HL-60 (cell line): ENCODE measurements around the gene MYL10.

ENCODE experiments used
- DNase-seq, 2 experiments: peaks; one replicate each; pipeline ENCODE4 v3.0.0-alpha.2; 2010 to 2020; ENCODE audit warnings: low read depth in 1 of 2, low spot score in 1 of 2
- H3K27ac ChIP-seq: fragments of 250-450 bp; sonication (Bioruptor Pico); replicated peaks from 2 replicates; pipeline ENCODE4 v1.5.1; 2020; ENCODE audit warnings: mild to moderate bottlenecking, moderate library complexity
- H3K27me3 ChIP-seq: fragments of 250-450 bp; sonication (Bioruptor Pico); 2 replicates; pipeline ENCODE4 v1.5.1; 2021; ENCODE audit warnings: mild to moderate bottlenecking, moderate library complexity; ENCODE audit not compliant: insufficient read depth, poor library complexity, severe bottlenecking
- H3K4me3 ChIP-seq: replicated peaks from 2 replicates; pipeline ENCODE4 v1.5.1; 2011; ENCODE audit warnings: mild to moderate bottlenecking, control low read depth, low read length; ENCODE audit not compliant: insufficient read depth
- CTCF ChIP-seq: IDR thresholded peaks from one replicate; pipeline ENCODE4 v1.5.1; 2011; ENCODE audit warnings: low read length, control low read depth, inconsistent platforms; ENCODE audit not compliant: insufficient read depth
- GABPA ChIP-seq: IDR thresholded peaks from 2 replicates; pipeline ENCODE4 v1.6.1; 2012; ENCODE audit warnings: low read depth
- POLR2AphosphoS5 ChIP-seq: IDR thresholded peaks from 2 replicates; pipeline ENCODE4 v1.6.1; 2012; ENCODE audit warnings: low read depth
- SPI1 ChIP-seq: IDR thresholded peaks from 2 replicates; pipeline ENCODE4 v1.6.1; 2012; ENCODE audit warnings: low read depth, mild to moderate bottlenecking, borderline replicate concordance
- TF ChIP-seq, protein P1 (sequence below): IDR thresholded peaks from 2 replicates; pipeline ENCODE4 v1.6.1; 2012; ENCODE audit warnings: low read depth; ENCODE audit not compliant: insufficient replicate concordance

Gene MYL10

DNA sequence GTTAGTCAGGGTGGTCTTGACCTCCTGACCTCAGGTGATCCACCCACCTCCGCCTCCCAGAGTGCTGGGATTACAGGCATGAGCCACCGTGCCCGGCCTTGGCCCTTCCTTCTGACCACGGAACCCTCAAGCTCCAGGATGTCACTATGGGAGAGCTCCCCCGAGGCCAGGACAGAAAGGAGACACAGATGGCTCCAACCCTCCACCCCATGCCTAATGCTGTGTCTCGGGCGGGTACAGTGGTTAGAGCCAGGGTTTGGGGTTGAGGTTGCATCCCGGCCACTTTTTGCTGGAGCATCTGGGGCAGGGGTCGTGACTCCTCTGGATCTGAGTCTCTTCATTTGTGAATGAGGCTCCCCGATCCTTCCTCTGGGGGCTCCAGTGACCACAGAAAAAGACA lies 8.1 kb downstream of the MYL10 start:
- H3K27ac ChIP-seq, result no peak overlapping the region
- DNase-seq, result no peak
- TF ChIP-seq POLR2AphosphoS5 (no peak), GABPA (no peak), CTCF (no peak)
- no peak overlapping the region for H3K4me3 ChIP-seq
- H3K27me3 ChIP-seq, result peaks cover 6% of the 10 kb centered on the region

GRCh38 chr7:101620395-101620794 lies 8.7 kb downstream of the MYL10 start:
- Histone ChIP-seq H3K27ac (no peak overlapping the region), H3K27me3 (peaks cover 5% of the 10 kb centered on the region), H3K4me3 (no peak overlapping the region)
- no peak for TF ChIP-seq GABPA
- TF ChIP-seq SPI1, result no peak
- no peak for TF ChIP-seq CTCF
- TF ChIP-seq, protein P1, sequence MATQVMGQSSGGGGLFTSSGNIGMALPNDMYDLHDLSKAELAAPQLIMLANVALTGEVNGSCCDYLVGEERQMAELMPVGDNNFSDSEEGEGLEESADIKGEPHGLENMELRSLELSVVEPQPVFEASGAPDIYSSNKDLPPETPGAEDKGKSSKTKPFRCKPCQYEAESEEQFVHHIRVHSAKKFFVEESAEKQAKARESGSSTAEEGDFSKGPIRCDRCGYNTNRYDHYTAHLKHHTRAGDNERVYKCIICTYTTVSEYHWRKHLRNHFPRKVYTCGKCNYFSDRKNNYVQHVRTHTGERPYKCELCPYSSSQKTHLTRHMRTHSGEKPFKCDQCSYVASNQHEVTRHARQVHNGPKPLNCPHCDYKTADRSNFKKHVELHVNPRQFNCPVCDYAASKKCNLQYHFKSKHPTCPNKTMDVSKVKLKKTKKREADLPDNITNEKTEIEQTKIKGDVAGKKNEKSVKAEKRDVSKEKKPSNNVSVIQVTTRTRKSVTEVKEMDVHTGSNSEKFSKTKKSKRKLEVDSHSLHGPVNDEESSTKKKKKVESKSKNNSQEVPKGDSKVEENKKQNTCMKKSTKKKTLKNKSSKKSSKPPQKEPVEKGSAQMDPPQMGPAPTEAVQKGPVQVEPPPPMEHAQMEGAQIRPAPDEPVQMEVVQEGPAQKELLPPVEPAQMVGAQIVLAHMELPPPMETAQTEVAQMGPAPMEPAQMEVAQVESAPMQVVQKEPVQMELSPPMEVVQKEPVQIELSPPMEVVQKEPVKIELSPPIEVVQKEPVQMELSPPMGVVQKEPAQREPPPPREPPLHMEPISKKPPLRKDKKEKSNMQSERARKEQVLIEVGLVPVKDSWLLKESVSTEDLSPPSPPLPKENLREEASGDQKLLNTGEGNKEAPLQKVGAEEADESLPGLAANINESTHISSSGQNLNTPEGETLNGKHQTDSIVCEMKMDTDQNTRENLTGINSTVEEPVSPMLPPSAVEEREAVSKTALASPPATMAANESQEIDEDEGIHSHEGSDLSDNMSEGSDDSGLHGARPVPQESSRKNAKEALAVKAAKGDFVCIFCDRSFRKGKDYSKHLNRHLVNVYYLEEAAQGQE, result no peak
- no peak for TF ChIP-seq POLR2AphosphoS5
- no peak for DNase-seq

- no peak overlapping the region for H3K27ac ChIP-seq
Observed at GRCh38 chr7:101618916-101619315, 10.2 kb downstream of the MYL10 start.

More at GRCh38 chr7:101618916-101619315, 10.2 kb downstream of the MYL10 start:
- no peaks in the 10 kb centered on the region for H3K27me3 ChIP-seq
- TF ChIP-seq POLR2AphosphoS5 (no peak), SPI1 (no peak), GABPA (no peak), CTCF (no peak)
- TF ChIP-seq, protein P1, result no peak
- no peak for DNase-seq
- no peak overlapping the region for H3K4me3 ChIP-seq
